Adrenal gland (tissue), 5 donors: Measurements from ENCODE around the gene AMBP.

Experiments
- POLR2A ChIP-seq, 2 donors: fragments of 450-650 bp; IDR thresholded peaks; one replicate each; pipeline ENCODE4 v1.6.1; 2017; ENCODE audit warnings: antibody characterized with exemption in 2 of 2, mild to moderate bottlenecking in 2 of 2, moderate library complexity in 1 of 2
- TF ChIP-seq, protein P1 (sequence below), 6 experiments: fragments of 450-650 bp in 4 of 6; fragments of 200-600 bp in 2 of 6; sonication (generic) in 1 of 6; IDR thresholded peaks; 1 replicate in 5 of 6; 2 replicates in 1 of 6; pipeline versions ENCODE4 v1.5.1 to v1.8.0; 2016 to 2021; ENCODE audit warnings: antibody characterized with exemption in 6 of 6, mild to moderate bottlenecking in 2 of 6, moderate library complexity in 1 of 6
- donor health status: DM: no; HTN: no; CAD: no.

- no peak for TF ChIP-seq POLR2A (IDR thresholded peaks at IDR 0.05)
- TF ChIP-seq, protein P1, sequence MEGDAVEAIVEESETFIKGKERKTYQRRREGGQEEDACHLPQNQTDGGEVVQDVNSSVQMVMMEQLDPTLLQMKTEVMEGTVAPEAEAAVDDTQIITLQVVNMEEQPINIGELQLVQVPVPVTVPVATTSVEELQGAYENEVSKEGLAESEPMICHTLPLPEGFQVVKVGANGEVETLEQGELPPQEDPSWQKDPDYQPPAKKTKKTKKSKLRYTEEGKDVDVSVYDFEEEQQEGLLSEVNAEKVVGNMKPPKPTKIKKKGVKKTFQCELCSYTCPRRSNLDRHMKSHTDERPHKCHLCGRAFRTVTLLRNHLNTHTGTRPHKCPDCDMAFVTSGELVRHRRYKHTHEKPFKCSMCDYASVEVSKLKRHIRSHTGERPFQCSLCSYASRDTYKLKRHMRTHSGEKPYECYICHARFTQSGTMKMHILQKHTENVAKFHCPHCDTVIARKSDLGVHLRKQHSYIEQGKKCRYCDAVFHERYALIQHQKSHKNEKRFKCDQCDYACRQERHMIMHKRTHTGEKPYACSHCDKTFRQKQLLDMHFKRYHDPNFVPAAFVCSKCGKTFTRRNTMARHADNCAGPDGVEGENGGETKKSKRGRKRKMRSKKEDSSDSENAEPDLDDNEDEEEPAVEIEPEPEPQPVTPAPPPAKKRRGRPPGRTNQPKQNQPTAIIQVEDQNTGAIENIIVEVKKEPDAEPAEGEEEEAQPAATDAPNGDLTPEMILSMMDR (IDR thresholded peaks at IDR 0.05) = no peak
Measured at GRCh38 chr9:114025760-114026159, 52.3 kb downstream of the AMBP start.
